NCI-H1930 (cell line): ENCODE measurements around the gene SPTBN1.
"Not testable (repeated sequence)": the region's sequence is repeated elsewhere in the genome, so short reads cannot be mapped to it uniquely, and the experiment has no call there.

Experiments used
- DNase-seq, 2 experiments: peaks; one replicate each; lab custom pipeline; 2025; lab: John Stamatoyannopoulos, UW

SPTBN1 gene

GRCh38 chr2:54503828-54504227 lies 47.7 kb downstream of the SPTBN1 start:
- DNase-seq: no peak

GRCh38 chr2:54504866-54505265 lies 48.7 kb downstream of the SPTBN1 start:
- DNase-seq: no peak

GRCh38 chr2:54508541-54508940 lies 52.4 kb downstream of the SPTBN1 start:
- no peak for DNase-seq

- not testable (repeated sequence) for DNase-seq
These were observed 52.9 kb downstream of the SPTBN1 start for GRCh38 chr2:54509043-54509442.

GRCh38 chr2:54510916-54511315 lies 54.8 kb downstream of the SPTBN1 start:
- no peak for DNase-seq

GRCh38 chr2:54512183-54512582 lies 56.1 kb downstream of the SPTBN1 start:
- no peak for DNase-seq

GRCh38 chr2:54512663-54513362 lies 56.7 kb downstream of the SPTBN1 start:
- DNase-seq: no peak

GRCh38 chr2:54513363-54513715 lies 57.2 kb downstream of the SPTBN1 start:
- DNase-seq: no peak

GRCh38 chr2:54514822-54515569 lies 58.9 kb downstream of the SPTBN1 start:
- no peak for DNase-seq

GRCh38 chr2:54516842-54517241 lies 60.7 kb downstream of the SPTBN1 start:
- no peak for DNase-seq

- DNase-seq: not testable (repeated sequence)
These were observed 61.9 kb downstream of the SPTBN1 start for GRCh38 chr2:54518016-54518415.

- DNase-seq: no peak
These were observed 62.3 kb downstream of the SPTBN1 start for GRCh38 chr2:54518430-54518829.

GRCh38 chr2:54519841-54520459 lies 63.8 kb downstream of the SPTBN1 start:
- DNase-seq: no peak

GRCh38 chr2:54520687-54521086 lies 64.6 kb downstream of the SPTBN1 start:
- no peak for DNase-seq

- DNase-seq: peak; percentile 15 to 40
These were observed 66.6 kb downstream of the SPTBN1 start for GRCh38 chr2:54522624-54523281.

- no peak for DNase-seq
These were observed 67.3 kb downstream of the SPTBN1 start for GRCh38 chr2:54523324-54523959.

- DNase-seq: no peak
These were observed 68.3 kb downstream of the SPTBN1 start for GRCh38 chr2:54524226-54524991.

GRCh38 chr2:54525321-54525720 lies 69.2 kb downstream of the SPTBN1 start:
- no peak for DNase-seq

- no peak for DNase-seq
These were observed 70.2 kb downstream of the SPTBN1 start for GRCh38 chr2:54526226-54526879.

GRCh38 chr2:54528311-54528955 lies 72.3 kb downstream of the SPTBN1 start:
- no peak for DNase-seq
